IMR-90 (cell line): Measurements from ENCODE around the gene CCDC122. TPM values are rescaled to one million over a fixed set of nuclear protein-coding genes. Genes with fewer than 3 reads are reported as not detected.

ENCODE experiments used
- ATAC-seq: fragments of 200-7000 bp; cut with Tn5 transposase; 2 replicates; pipeline ENCODE4 v1.9.1; 2020; ENCODE audit warnings: low read depth, mild to moderate bottlenecking, moderate library complexity
- BruUV-seq: library from RNA; stranded (reverse); fragments of 400-500 nt; replicated peaks from 2 replicates; lab custom pipeline; 2021; lab: Mats Ljungman, UMichigan
- CTCF ChIA-PET: fragments of 300-600 bp; formaldehyde crosslinking; extraction: SDS; loops from one replicate; lab custom pipeline; 2021; ENCODE audit warnings: antibody characterized with exemption; lab: Yijun Ruan, JAX
- POLR2A ChIA-PET: fragments of 300-600 bp; sonication (Branson Sonifier 250); formaldehyde crosslinking; loops from one replicate; lab custom pipeline; 2022; ENCODE audit warnings: antibody characterized with exemption; ENCODE audit not compliant: unreplicated experiment; lab: Charles Lee
- DNase-seq: peaks from one replicate; pipeline ENCODE4 v3.0.0; 2013
- H2AFZ ChIP-seq: replicated peaks from 2 replicates; pipeline ENCODE3; 2013; ENCODE audit warnings: low read length, mild to moderate bottlenecking; ENCODE audit not compliant: poor library complexity
- H2AK5ac ChIP-seq: 2 replicates; pipeline ENCODE4 v1.6.1; 2013; ENCODE audit warnings: low read depth, low read length, inconsistent platforms
- H2AK9ac ChIP-seq: replicated peaks from 2 replicates; pipeline ENCODE3; 2013; ENCODE audit warnings: mild to moderate bottlenecking, low read depth, low read length, moderate library complexity; ENCODE audit not compliant: poor library complexity
- H2BK120ac ChIP-seq: 2 replicates; pipeline ENCODE4 v1.6.1; 2013; ENCODE audit warnings: low read depth, low read length, inconsistent platforms
- H2BK15ac ChIP-seq: 3 replicates; pipeline ENCODE4 v1.6.1; 2013; ENCODE audit warnings: low read depth, low read length, inconsistent platforms
- H2BK20ac ChIP-seq: 2 replicates; pipeline ENCODE4 v1.6.1; 2013; ENCODE audit warnings: low read depth, mild to moderate bottlenecking, inconsistent platforms, low read length, moderate library complexity
- H2BK5ac ChIP-seq: 2 replicates; pipeline ENCODE4 v1.6.1; 2013; ENCODE audit warnings: mild to moderate bottlenecking, low read depth, low read length, inconsistent platforms; ENCODE audit not compliant: poor library complexity, severe bottlenecking
- H3K14ac ChIP-seq: replicated peaks from 2 replicates; pipeline ENCODE4 v1.6.1; 2013; ENCODE audit warnings: low read depth, low read length, inconsistent platforms
- H3K18ac ChIP-seq: 2 replicates; pipeline ENCODE4 v1.6.1; 2013; ENCODE audit warnings: low read depth, low read length, control low read depth
- H3K23ac ChIP-seq: 2 replicates; pipeline ENCODE4 v1.6.1; 2013; ENCODE audit warnings: low read depth, low read length, inconsistent platforms
- H3K27ac ChIP-seq: 2 replicates; pipeline ENCODE4 v1.5.1; 2013; ENCODE audit warnings: mild to moderate bottlenecking, control low read depth, low read length; ENCODE audit not compliant: insufficient read depth
- H3K27me3 ChIP-seq: 2 replicates; pipeline ENCODE4 v1.6.1; 2013; ENCODE audit warnings: low read length; ENCODE audit not compliant: control insufficient read depth, insufficient read depth
- H3K36me3 ChIP-seq: 2 replicates; pipeline ENCODE4 v1.6.1; 2013; ENCODE audit warnings: low read length, mixed read lengths; ENCODE audit not compliant: control insufficient read depth, insufficient read depth
- H3K4ac ChIP-seq: 2 replicates; pipeline ENCODE4 v1.6.1; 2013; ENCODE audit warnings: low read depth, low read length, inconsistent platforms
- H3K4me1 ChIP-seq: 2 replicates; pipeline ENCODE4 v1.6.1; 2013; ENCODE audit warnings: low read length, mixed read lengths; ENCODE audit not compliant: control insufficient read depth, insufficient read depth
- H3K4me2 ChIP-seq: 2 replicates; pipeline ENCODE4 v1.6.1; 2013; ENCODE audit warnings: low read depth, mild to moderate bottlenecking, control low read depth, low read length, moderate library complexity
- H3K4me3 ChIP-seq: 2 replicates; pipeline ENCODE4 v1.5.1; 2013; ENCODE audit warnings: low read depth, mild to moderate bottlenecking, control low read depth, low read length, moderate library complexity; ENCODE audit not compliant: insufficient read depth
- H3K56ac ChIP-seq: 2 replicates; pipeline ENCODE4 v1.6.1; 2013; ENCODE audit warnings: low read length, inconsistent platforms; ENCODE audit not compliant: insufficient read depth; ENCODE audit errors: extremely low read depth
- H3K79me1 ChIP-seq, 2 experiments: 2 replicates each; pipeline ENCODE4 v1.6.1; 2013; ENCODE audit warnings: low read length in 2 of 2, inconsistent platforms in 1 of 2, low read depth in 1 of 2
- H3K9ac ChIP-seq: 2 replicates; pipeline ENCODE4 v1.6.1; 2013; ENCODE audit warnings: low read depth, low read length, control low read depth
- H3K9me1 ChIP-seq: 2 replicates; pipeline ENCODE4 v1.6.1; 2013; ENCODE audit warnings: low read length, inconsistent platforms; ENCODE audit not compliant: insufficient read depth
- H3K9me3 ChIP-seq: 2 replicates; pipeline ENCODE4 v1.6.1; 2013; ENCODE audit warnings: low read length; ENCODE audit not compliant: control insufficient read depth, insufficient read depth
- H4K20me1 ChIP-seq: 2 replicates; pipeline ENCODE4 v1.6.1; 2013; ENCODE audit warnings: low read length, inconsistent platforms; ENCODE audit not compliant: insufficient read depth
- H4K5ac ChIP-seq: 2 replicates; pipeline ENCODE4 v1.6.1; 2013; ENCODE audit warnings: mild to moderate bottlenecking, low read depth, low read length, control low read depth
- H4K8ac ChIP-seq, 2 experiments: 2 replicates each; pipeline ENCODE4 v1.6.1; 2013; ENCODE audit warnings: low read depth in 2 of 2, low read length in 2 of 2, control low read depth in 1 of 2, inconsistent platforms in 1 of 2
- H4K91ac ChIP-seq: 2 replicates; pipeline ENCODE4 v1.6.1; 2013; ENCODE audit warnings: low read depth, low read length, inconsistent platforms; ENCODE audit not compliant: insufficient read depth
- BHLHE40 ChIP-seq: fragments of 150-350 bp; IDR thresholded peaks from 2 replicates; pipeline ENCODE4 v1.6.1; 2016; ENCODE audit warnings: mild to moderate bottlenecking, low read depth, low read length
- CEBPB ChIP-seq: IDR thresholded peaks from 2 replicates; pipeline ENCODE4 v1.6.1; 2012; ENCODE audit warnings: low read depth, low read length, improper control_type of control experiment
- CHD1 ChIP-seq: IDR thresholded peaks from 2 replicates; pipeline ENCODE4 v1.6.1; 2012; ENCODE audit warnings: low read depth, low read length, improper control_type of control experiment
- ELK1 ChIP-seq: fragments of 150-350 bp; IDR thresholded peaks from 2 replicates; pipeline ENCODE4 v1.6.1; 2016; ENCODE audit warnings: low read depth, mild to moderate bottlenecking, low read length, moderate library complexity, borderline replicate concordance
- FOS ChIP-seq: fragments of 150-350 bp; IDR thresholded peaks from 2 replicates; pipeline ENCODE4 v1.6.1; 2016; ENCODE audit warnings: low read depth, low read length
- MXI1 ChIP-seq: IDR thresholded peaks from 2 replicates; pipeline ENCODE4 v1.6.1; 2012; ENCODE audit warnings: low read depth, mild to moderate bottlenecking, low read length, moderate library complexity, borderline replicate concordance
- RAD21 ChIP-seq: IDR thresholded peaks from 2 replicates; pipeline ENCODE4 v1.6.1; 2012; ENCODE audit warnings: low read length, improper control_type of control experiment
- RCOR1 ChIP-seq: IDR thresholded peaks from 2 replicates; pipeline ENCODE4 v1.6.1; 2012; ENCODE audit warnings: mild to moderate bottlenecking, low read length, improper control_type of control experiment; ENCODE audit not compliant: insufficient replicate concordance
- RFX5 ChIP-seq: IDR thresholded peaks from 2 replicates; pipeline ENCODE4 v1.8.0; 2012; ENCODE audit warnings: low read depth, mild to moderate bottlenecking, low read length, moderate library complexity
- SMC3 ChIP-seq: fragments of 150-350 bp; IDR thresholded peaks from 2 replicates; pipeline ENCODE4 v1.6.1; 2016; ENCODE audit warnings: low read depth, mild to moderate bottlenecking, antibody characterized with exemption, low read length, moderate library complexity
- WGBS, 2 experiments: methylation state at CpG; one replicate each; pipeline versions ENCODE4 v1.1.5 to v1.1.7; 2013; ENCODE audit warnings: missing lambda C conversion rate in 2 of 2; ENCODE audit not compliant: insufficient read length in 1 of 2; ENCODE audit errors: extremely low coverage in 2 of 2; 5-methylcytosine and 5-hydroxymethylcytosine counted together
- dilution Hi-C: fragments of 300-500 bp; cut with HindIII; formaldehyde crosslinking; loops from one replicate; pipeline ENCODE4 v1.14.3; 2018; ENCODE audit warnings: low sequenced_read_pairs; ENCODE audit not compliant: unreplicated experiment
- in situ Hi-C: fragments of 300-500 bp; cut with MboI; formaldehyde crosslinking; loops from 3 replicates; pipeline ENCODE4 v1.14.3; 2019; ENCODE audit warnings: low sequenced_read_pairs, inconsistent platforms, mixed read lengths
- intact Hi-C: fragments of 100-400 bp; cut with micrococcal nuclease; formaldehyde crosslinking; loops from 2 replicates; pipeline ENCODE4 v1.10.0; 2022
- polyA plus RNA-seq, 3 experiments: library from polyadenylated mRNA; depleted of rRNA; stranded (reverse); fragments of >200 nt; gene quantifications; 2 replicates each; pipeline ENCODE4 v1.2.3, GENCODE V29; 2012; ENCODE audit warnings: low replicate concordance in 1 of 3
- total RNA-seq: library from RNA; depleted of rRNA; stranded (reverse); fragments of >200 nt; gene quantifications from 2 replicates; pipeline ENCODE4 v1.2.3, GENCODE V29; 2012

Gene CCDC122
- total and polyA plus RNA-seq, 2 of the 4 experiments (the other 2 are of a cell fraction): 0.70 to 0.72 TPM

GRCh38 chr13:43797159-43797558 lies 82.4 kb downstream of the CCDC122 start:
- CTCF ChIA-PET: no interaction called here
- Histone ChIP-seq H3K18ac (no peak overlapping the region), H3K4me2 (no peak overlapping the region), H3K36me3 (no peaks in the 10 kb centered on the region), H2BK120ac (no peak overlapping the region), H2BK5ac (no peak overlapping the region), H4K5ac (no peak overlapping the region), H3K79me1 (no peaks in the 10 kb centered on the region), H4K20me1 (no peaks in the 10 kb centered on the region), H2AK5ac (no peak overlapping the region), H3K4me1 (no peaks in the 10 kb centered on the region), H2BK20ac (no peak overlapping the region), H4K8ac (no peak overlapping the region), H3K27ac (no peak overlapping the region), H3K9me1 (no peaks in the 10 kb centered on the region), H3K4me3 (no peak overlapping the region), H2BK15ac (no peak overlapping the region), H3K27me3 (peaks cover 3% of the 10 kb centered on the region; the same call in 1 of the 2 replicates), H3K9me3 (no peaks in the 10 kb centered on the region), H3K9ac (no peak overlapping the region), H3K4ac (no peak overlapping the region), H3K56ac (no peak overlapping the region), H4K91ac (no peak overlapping the region), H2AK9ac (no peak overlapping the region), H3K23ac (no peak overlapping the region), H2AFZ (no peak overlapping the region), H3K14ac (no peak overlapping the region)
- dilution Hi-C loops: no loop called here
- ATAC-seq (no peak), DNase-seq (no peak)
- TF ChIP-seq SMC3 (no peak), RAD21 (no peak), RFX5 (no peak), FOS (no peak), RCOR1 (no peak), CEBPB (no peak), CHD1 (no peak), ELK1 (no peak), MXI1 (no peak), BHLHE40 (no peak)
- no CpG with 5 or more reads among the region's 1 CpG for WGBS, 2 experiments
- intact Hi-C loops: no loop called here
- no TSS peak for BruUV-seq
- in situ Hi-C loops: loop anchor here (10.0 to 25.0 kb wide), 3 partner anchors 492 to 1210 kb away; no protein-coding TSS in a partner anchor
- POLR2A ChIA-PET: no interaction called here
